Heart left ventricle (tissue), 13 donors: Measurements from ENCODE around the gene POU6F2.
"Not testable (repeated sequence)": the region's sequence is repeated elsewhere in the genome, so short reads cannot be mapped to it uniquely, and the experiment has no call there.

Experiments
- POLR2A ChIP-seq, 2 donors: fragments of 450-650 bp; IDR thresholded peaks; one replicate each; pipeline ENCODE4 v1.6.1; 2017; ENCODE audit warnings: antibody characterized with exemption in 2 of 2, mild to moderate bottlenecking in 2 of 2, moderate library complexity in 2 of 2
- TF ChIP-seq, protein P1 (sequence below), 12 donors: fragments of 200-600 bp; sonication (generic) in 4 of 12; IDR thresholded peaks; one replicate each; pipeline versions ENCODE4 v1.5.0 to v1.8.0; 2018 to 2022; ENCODE audit warnings: antibody characterized with exemption in 12 of 12, mild to moderate bottlenecking in 5 of 12
- donor health status: ischemic (EF 13 %, LVEDD 7.1; RV severe dilation, severe dysfunction).
- donor health status: DM: no; HTN: yes; CAD: no.
- donor health status: DM: no; HTN: no; CAD: no.
- donor health status: ischemic (EF 25% LVEDD 6.9; RV normal size, moderate dysfunction).
- donor health status: ischemic (EF 25% LVEDD 5.7; RV mildly dilated, moderate dysfunction).
- donor health status: ischemic (EF 35%, LVEDD 5.7; RV mildly dilated, moderate dysfunction).
- donor health status: nonischemic (EF 11% LVEDD 7.7; RV severe dilation, severe dysfunction).
- donor health status: DM: yes; HTN: yes; CAD: no.
- donor health status: PGD.
- donor health status: ischemic (EF 29% LVEDD 5.4; RV normal size, mild dysfunction).
- donor health status: nonischemic (EF 23%, LVEDD 6.1; RV moderate dilation, normal function).

GRCh38 chr7:39194388-39194787 is 216.7 kb downstream of the POU6F2 start:
- TF ChIP-seq, protein P1, sequence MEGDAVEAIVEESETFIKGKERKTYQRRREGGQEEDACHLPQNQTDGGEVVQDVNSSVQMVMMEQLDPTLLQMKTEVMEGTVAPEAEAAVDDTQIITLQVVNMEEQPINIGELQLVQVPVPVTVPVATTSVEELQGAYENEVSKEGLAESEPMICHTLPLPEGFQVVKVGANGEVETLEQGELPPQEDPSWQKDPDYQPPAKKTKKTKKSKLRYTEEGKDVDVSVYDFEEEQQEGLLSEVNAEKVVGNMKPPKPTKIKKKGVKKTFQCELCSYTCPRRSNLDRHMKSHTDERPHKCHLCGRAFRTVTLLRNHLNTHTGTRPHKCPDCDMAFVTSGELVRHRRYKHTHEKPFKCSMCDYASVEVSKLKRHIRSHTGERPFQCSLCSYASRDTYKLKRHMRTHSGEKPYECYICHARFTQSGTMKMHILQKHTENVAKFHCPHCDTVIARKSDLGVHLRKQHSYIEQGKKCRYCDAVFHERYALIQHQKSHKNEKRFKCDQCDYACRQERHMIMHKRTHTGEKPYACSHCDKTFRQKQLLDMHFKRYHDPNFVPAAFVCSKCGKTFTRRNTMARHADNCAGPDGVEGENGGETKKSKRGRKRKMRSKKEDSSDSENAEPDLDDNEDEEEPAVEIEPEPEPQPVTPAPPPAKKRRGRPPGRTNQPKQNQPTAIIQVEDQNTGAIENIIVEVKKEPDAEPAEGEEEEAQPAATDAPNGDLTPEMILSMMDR (IDR thresholded peaks at IDR 0.05): not testable (repeated sequence)
- not testable (repeated sequence) for TF ChIP-seq POLR2A (IDR thresholded peaks at IDR 0.05)
